Testis (tissue), 3 donors: ENCODE data around the gene BACH1. TPM values are rescaled to one million over a fixed set of nuclear protein-coding genes. Genes with fewer than 3 reads are reported as not detected.

Experiments
- DNase-seq: peaks from one replicate; pipeline ENCODE4 v3.0.0-alpha.2; 2019
- H3K27ac ChIP-seq, 2 donors: fragments of 200-600 bp; sonication (generic); one replicate each; pipeline ENCODE4 v1.5.1; 2019
- H3K27me3 ChIP-seq: fragments of 200-600 bp; sonication (generic); one replicate; pipeline ENCODE4 v1.5.1; 2019
- H3K36me3 ChIP-seq: fragments of 200-600 bp; sonication (generic); one replicate; pipeline ENCODE4 v1.5.1; 2017; ENCODE audit warnings: low read depth; ENCODE audit errors: missing control alignments
- H3K4me1 ChIP-seq: fragments of 200-600 bp; sonication (generic); one replicate; pipeline ENCODE4 v1.5.1; 2019
- H3K4me3 ChIP-seq, 2 donors: fragments of 200-600 bp; sonication (generic); one replicate each; pipeline ENCODE4 v1.5.1; 2017 to 2019
- H3K9me3 ChIP-seq: fragments of 200-600 bp; sonication (generic); one replicate; pipeline ENCODE4 v1.5.1; 2017
- CTCF ChIP-seq, 3 experiments: fragments of 450-650 bp in 2 of 3; fragments of 200-600 bp in 1 of 3; sonication (generic) in 1 of 3; IDR thresholded peaks; one replicate each; pipeline ENCODE4 v1.5.1; 2016 to 2019; ENCODE audit warnings: antibody characterized with exemption in 3 of 3, mild to moderate bottlenecking in 2 of 3, moderate library complexity in 1 of 3
- POLR2A ChIP-seq: fragments of 450-650 bp; IDR thresholded peaks from one replicate; pipeline ENCODE4 v1.6.1; 2017; ENCODE audit warnings: antibody characterized with exemption, mild to moderate bottlenecking, moderate library complexity
- WGBS, 2 donors: methylation state at CpG; one replicate each; pipeline ENCODE4 v1.1.5; 2018; 5-methylcytosine and 5-hydroxymethylcytosine counted together
- intact Hi-C: fragments of 100-400 bp; cut with DNase I; formaldehyde crosslinking; loops from one replicate; pipeline ENCODE4 v1.15.1; 2023; ENCODE audit warnings: low total_unique reads
- polyA plus RNA-seq: library from polyadenylated mRNA; stranded (reverse); fragments of 350-450 nt; fragmentation: Illumina TruSeq; extraction: RNeasy Lipid Tissue Mini Kit (QIAGEN cat#74804); gene quantifications from one replicate; pipeline ENCODE4 v1.2.3, GENCODE V29; 2014; ENCODE audit warnings: low read depth, low replicate concordance; ENCODE audit not compliant: insufficient read depth
- total RNA-seq, 2 donors: library from RNA; depleted of rRNA; stranded (reverse); fragments of >200 nt; gene quantifications; one replicate each; pipeline ENCODE4 v1.2.3, GENCODE V29; 2016

The BACH1 gene
- total and polyA plus RNA-seq, 3 donors from 2014 or later: 41.9 to 57.7 (median 43.9) TPM

DNA sequence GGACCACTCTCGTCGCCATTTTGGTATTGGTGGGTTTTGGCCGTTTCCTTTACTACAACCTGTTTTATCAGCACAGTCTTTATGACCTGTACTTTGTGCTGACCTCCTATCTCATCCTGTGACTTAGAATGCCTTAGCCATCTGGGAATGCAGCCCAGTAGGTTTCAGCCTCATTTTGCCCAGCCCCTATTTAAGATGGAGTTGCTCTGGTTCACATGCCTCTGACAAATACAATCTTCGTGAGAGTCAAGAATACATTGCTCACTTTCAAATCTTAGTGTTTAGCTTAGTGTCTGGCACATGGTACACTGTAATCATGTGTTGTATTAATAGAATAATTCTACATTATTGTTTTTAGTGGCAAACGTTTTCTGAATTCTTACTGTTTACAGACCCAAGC is 88.9 kb downstream of the BACH1 start:
- Histone ChIP-seq H3K27me3 (no peaks in the 10 kb centered on the region), H3K36me3 (no peaks in the 10 kb centered on the region), H3K4me3 (no peak overlapping the region), H3K9me3 (no peaks in the 10 kb centered on the region), H3K27ac (no peak overlapping the region), H3K4me1 (no peaks in the 10 kb centered on the region)
- intact Hi-C loops: no loop called here
- TF ChIP-seq POLR2A (no peak), CTCF (IDR thresholded peaks at IDR 0.05) (no peak)
- 86 to 90% methylated on average over 5 of the region's 5 CpGs for WGBS, 2 donors
- DNase-seq: no peak

GRCh38 chr21:29389136-29389535 is 90.4 kb downstream of the BACH1 start:
- Histone ChIP-seq H3K27me3 (no peaks in the 10 kb centered on the region), H3K9me3 (no peaks in the 10 kb centered on the region), H3K4me3 (no peak overlapping the region), H3K36me3 (no peaks in the 10 kb centered on the region), H3K4me1 (no peaks in the 10 kb centered on the region), H3K27ac (no peak overlapping the region)
- intact Hi-C loops: no loop called here
- TF ChIP-seq POLR2A (no peak), CTCF (IDR thresholded peaks at IDR 0.05) (no peak)
- DNase-seq: no peak
- 80 to 84% methylated on average over 3 of the region's 3 CpGs for whole genome bisulfite sequencing, 2 donors

- no peak for DNase-seq
- Histone ChIP-seq H3K4me1 (no peaks in the 10 kb centered on the region), H3K36me3 (no peaks in the 10 kb centered on the region), H3K4me3 (no peak overlapping the region), H3K27me3 (no peaks in the 10 kb centered on the region), H3K27ac (no peak overlapping the region), H3K9me3 (no peaks in the 10 kb centered on the region)
- intact Hi-C loops: no loop called here
- no peak for TF ChIP-seq POLR2A
- no peak for TF ChIP-seq CTCF (IDR thresholded peaks at IDR 0.05)
- 87 to 95% methylated on average over 2 of the region's 2 CpGs for WGBS, 2 donors
These were observed 92.1 kb downstream of the BACH1 start for GRCh38 chr21:29390778-29391177.

- no peak for TF ChIP-seq CTCF (IDR thresholded peaks at IDR 0.05)
- no peak for TF ChIP-seq POLR2A
- WGBS, 2 donors: 94 to 100% methylated on average over 2 of the region's 2 CpGs
- Histone ChIP-seq H3K9me3 (no peaks in the 10 kb centered on the region), H3K4me3 (no peak overlapping the region), H3K27ac (no peak overlapping the region), H3K27me3 (no peaks in the 10 kb centered on the region), H3K4me1 (no peaks in the 10 kb centered on the region), H3K36me3 (no peaks in the 10 kb centered on the region)
- no peak for DNase-seq
- intact Hi-C loops: no loop called here
These were observed 95.3 kb downstream of the BACH1 start for GRCh38 chr21:29394051-29394450.

Other genes with a start within 250 kb of the BACH1 start
- 100 to 1,000 TPM; 116 to 121 TPM for gene CCT8, start 225.3 kb upstream of the BACH1 start, total RNA-seq
- gene CCT8, start 225.3 kb upstream of the BACH1 start, polyA plus RNA-seq: 106 TPM
- gene MAP3K7CL, start 168.3 kb upstream of the BACH1 start, total RNA-seq: 10 to 100 TPM; 15.3 to 16.1 TPM
- 9.9 TPM for gene MAP3K7CL, start 168.3 kb upstream of the BACH1 start, polyA plus RNA-seq